HEK293 (cell line): ENCODE data around the gene IRX1.

Source experiments
- CTCF ChIA-PET: fragments of 350-600 bp; formaldehyde crosslinking; extraction: SDS; loops from one replicate; lab custom pipeline; 2021; ENCODE audit warnings: antibody characterized with exemption; lab: Yijun Ruan, JAX
- POLR2A ChIA-PET: fragments of 300-600 bp; formaldehyde crosslinking; extraction: SDS; loops from one replicate; lab custom pipeline; 2020; ENCODE audit warnings: antibody characterized with exemption, inconsistent platforms; lab: Yijun Ruan, JAX
- H3K27ac ChIP-seq: fragments of 200-500 bp; sonication (Bioruptor generic); 2 replicates; pipeline ENCODE4 v1.5.1; 2014; ENCODE audit warnings: low read depth, low read length, control low read depth, inconsistent platforms; ENCODE audit errors: extremely low read depth
- H3K36me3 ChIP-seq, 2 experiments: fragments of 200-500 bp in 1 of 2; sonication (Bioruptor generic) in 1 of 2; 1 replicate in 1 of 2; 2 replicates in 1 of 2; pipeline ENCODE4 v1.5.1; 2014 to 2017; ENCODE audit warnings: inconsistent platforms in 2 of 2, low read length in 2 of 2; ENCODE audit not compliant: control insufficient read depth in 2 of 2, insufficient read depth in 1 of 2
- H3K4me1 ChIP-seq: fragments of 200-500 bp; sonication (Bioruptor generic); 2 replicates; pipeline ENCODE4 v1.5.1; 2014; ENCODE audit warnings: mild to moderate bottlenecking, low read length, inconsistent platforms; ENCODE audit not compliant: control insufficient read depth, insufficient read depth
- H3K4me3 ChIP-seq: 2 replicates; pipeline ENCODE4 v1.5.1; 2011; ENCODE audit warnings: low read depth, mild to moderate bottlenecking, control low read depth, low read length, moderate library complexity
- H3K9me3 ChIP-seq: fragments of 200-500 bp; sonication (Bioruptor generic); 2 replicates; pipeline ENCODE4 v1.5.1; 2014; ENCODE audit warnings: low read depth, low read length, inconsistent platforms; ENCODE audit not compliant: control insufficient read depth, insufficient read depth
- EGR2 ChIP-seq: fragments of 450-650 bp; formaldehyde crosslinking; IDR thresholded peaks from 2 replicates; pipeline ENCODE4 v1.5.1; 2016; ENCODE audit warnings: low read depth, missing biosample characterization, missing genetic modification characterization
- FEZF1 ChIP-seq: fragments of 450-650 bp; formaldehyde crosslinking; IDR thresholded peaks from 2 replicates; pipeline ENCODE4 v1.5.1; 2016; ENCODE audit warnings: missing biosample characterization, missing genetic modification characterization
- HOXA7 ChIP-seq: sonication (generic); formaldehyde crosslinking; IDR thresholded peaks from 2 replicates; pipeline ENCODE4 v1.8.1; 2022; ENCODE audit warnings: missing genetic modification reagents, borderline replicate concordance
- HOXD13 ChIP-seq: sonication (generic); formaldehyde crosslinking; IDR thresholded peaks from 2 replicates; pipeline ENCODE4 v1.8.0; 2022; ENCODE audit warnings: missing genetic modification reagents, borderline replicate concordance
- MYNN ChIP-seq: fragments of 450-650 bp; formaldehyde crosslinking; IDR thresholded peaks from 2 replicates; pipeline ENCODE4 v1.5.1; 2016; ENCODE audit warnings: missing biosample characterization, missing genetic modification characterization, borderline replicate concordance
- PATZ1 ChIP-seq: fragments of 450-650 bp; formaldehyde crosslinking; IDR thresholded peaks from 2 replicates; pipeline ENCODE4 v1.5.1; 2016; ENCODE audit warnings: missing biosample characterization, missing genetic modification characterization
- SETDB1 ChIP-seq: IDR thresholded peaks from one replicate; pipeline ENCODE4 v1.6.1; 2017; ENCODE audit warnings: mild to moderate bottlenecking, low read length, moderate library complexity, mixed read lengths; ENCODE audit not compliant: insufficient read length
- SP3 ChIP-seq: fragments of 450-650 bp; formaldehyde crosslinking; IDR thresholded peaks from 2 replicates; pipeline ENCODE4 v1.5.1; 2016; ENCODE audit warnings: missing biosample characterization, missing genetic modification characterization
- YY2 ChIP-seq: fragments of 450-650 bp; formaldehyde crosslinking; IDR thresholded peaks from 2 replicates; pipeline ENCODE4 v1.5.1; 2016; ENCODE audit warnings: missing biosample characterization, missing genetic modification characterization
- ZFP69B ChIP-seq: fragments of 450-650 bp; formaldehyde crosslinking; IDR thresholded peaks from 2 replicates; pipeline ENCODE4 v1.5.1; 2016; ENCODE audit warnings: missing biosample characterization, missing genetic modification characterization
- ZNF121 ChIP-seq: fragments of 450-650 bp; formaldehyde crosslinking; IDR thresholded peaks from 2 replicates; pipeline ENCODE4 v1.5.1; 2016; ENCODE audit warnings: missing biosample characterization, missing genetic modification characterization
- ZNF16 ChIP-seq: fragments of 450-650 bp; formaldehyde crosslinking; IDR thresholded peaks from 2 replicates; pipeline ENCODE4 v1.5.1; 2016; ENCODE audit warnings: low read depth, missing biosample characterization, missing genetic modification characterization
- ZNF19 ChIP-seq: fragments of 450-650 bp; formaldehyde crosslinking; IDR thresholded peaks from 2 replicates; pipeline ENCODE4; 2016; ENCODE audit warnings: missing biosample characterization, missing genetic modification characterization, low read depth
- ZNF211 ChIP-seq: fragments of 450-650 bp; formaldehyde crosslinking; IDR thresholded peaks from 2 replicates; pipeline ENCODE4 v1.5.1; 2016; ENCODE audit warnings: low read depth, missing biosample characterization, missing genetic modification characterization
- ZNF23 ChIP-seq: fragments of 450-650 bp; formaldehyde crosslinking; IDR thresholded peaks from 2 replicates; pipeline ENCODE4 v1.5.1; 2016; ENCODE audit warnings: missing biosample characterization, missing genetic modification characterization, borderline replicate concordance
- ZNF292 ChIP-seq: fragments of 450-650 bp; formaldehyde crosslinking; IDR thresholded peaks from 2 replicates; pipeline ENCODE4 v1.5.1; 2016; ENCODE audit warnings: low read depth, missing biosample characterization, missing genetic modification characterization, borderline replicate concordance
- ZNF341 ChIP-seq: fragments of 450-650 bp; formaldehyde crosslinking; IDR thresholded peaks from 2 replicates; pipeline ENCODE4; 2016; ENCODE audit warnings: low read depth, missing biosample characterization, missing genetic modification characterization
- ZNF37A ChIP-seq: fragments of 450-650 bp; IDR thresholded peaks from 2 replicates; pipeline ENCODE4 v1.5.1; 2018; ENCODE audit warnings: missing biosample characterization, missing genetic modification characterization
- ZNF544 ChIP-seq: fragments of 450-650 bp; formaldehyde crosslinking; IDR thresholded peaks from 2 replicates; pipeline ENCODE4 v1.5.0; 2017; ENCODE audit warnings: missing biosample characterization, missing genetic modification characterization
- ZNF548 ChIP-seq: fragments of 450-650 bp; formaldehyde crosslinking; IDR thresholded peaks from 2 replicates; pipeline ENCODE4 v1.5.1; 2016; ENCODE audit warnings: missing biosample characterization, missing genetic modification characterization
- ZNF624 ChIP-seq: fragments of 450-650 bp; formaldehyde crosslinking; IDR thresholded peaks from 2 replicates; pipeline ENCODE4 v1.5.1; 2017; ENCODE audit warnings: missing biosample characterization, missing genetic modification characterization
- ZNF629 ChIP-seq: fragments of 450-650 bp; formaldehyde crosslinking; IDR thresholded peaks from 2 replicates; pipeline ENCODE4 v1.5.1; 2017; ENCODE audit warnings: missing biosample characterization, missing genetic modification characterization
- ZNF658 ChIP-seq: fragments of 450-650 bp; formaldehyde crosslinking; IDR thresholded peaks from 2 replicates; pipeline ENCODE4; 2016; ENCODE audit warnings: missing biosample characterization, missing genetic modification characterization
- ZNF664 ChIP-seq: fragments of 450-650 bp; formaldehyde crosslinking; IDR thresholded peaks from 2 replicates; pipeline ENCODE4 v1.5.1; 2016; ENCODE audit warnings: missing biosample characterization, missing genetic modification characterization
- ZNF792 ChIP-seq: fragments of 450-650 bp; formaldehyde crosslinking; IDR thresholded peaks from 2 replicates; pipeline ENCODE4 v1.5.1; 2016; ENCODE audit warnings: missing biosample characterization, missing genetic modification characterization
- TF ChIP-seq, protein P1 (sequence below): IDR thresholded peaks from 2 replicates; pipeline ENCODE4 v1.6.1; 2011; ENCODE audit warnings: mild to moderate bottlenecking, low read depth, low read length, borderline replicate concordance
- TF ChIP-seq, protein P2 (sequence below): fragments of 450-650 bp; formaldehyde crosslinking; IDR thresholded peaks from 2 replicates; pipeline ENCODE4 v1.5.1; 2016; ENCODE audit warnings: missing biosample characterization, missing genetic modification characterization
- TF ChIP-seq, protein P3 (sequence below): fragments of 450-650 bp; formaldehyde crosslinking; IDR thresholded peaks from 2 replicates; pipeline ENCODE4 v1.5.1; 2016; ENCODE audit warnings: missing biosample characterization, missing genetic modification characterization

Gene IRX1

DNA sequence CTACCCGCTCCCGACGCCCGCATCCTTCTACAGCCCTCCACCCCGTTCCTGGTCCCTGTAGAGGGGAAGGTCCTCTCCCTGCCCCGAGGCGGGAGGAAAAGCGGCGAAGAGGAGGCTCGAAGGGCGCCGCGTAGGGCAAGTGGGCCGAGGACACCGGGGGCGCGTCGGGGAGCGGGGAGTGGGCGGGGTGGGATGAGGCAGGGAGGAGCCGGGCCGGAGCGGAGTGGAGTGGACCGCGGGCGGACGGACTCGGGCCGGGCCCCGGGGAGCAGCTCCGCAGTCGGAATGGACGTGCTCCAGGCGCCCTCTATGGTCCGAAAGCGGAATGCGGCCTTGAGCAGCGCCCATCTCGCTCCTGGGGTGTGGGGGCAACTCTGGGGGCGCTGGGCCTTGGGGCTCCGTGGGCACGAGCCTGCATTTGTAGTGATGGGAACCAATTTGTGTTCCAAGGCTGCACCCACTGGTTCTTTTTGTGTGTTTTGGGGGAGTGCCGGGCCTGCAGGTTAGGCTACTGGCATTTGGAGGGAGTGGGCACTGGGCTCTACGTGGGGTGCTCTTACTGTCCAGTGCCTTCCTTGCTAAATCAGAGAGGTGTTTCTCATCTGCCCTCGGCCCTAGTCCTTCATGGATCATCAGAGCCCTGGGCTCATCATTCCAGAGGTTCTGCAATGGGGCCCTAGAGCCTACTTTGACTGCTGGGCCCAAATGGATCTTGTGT lies 7.3 kb downstream of the IRX1 start (continued):
- TF ChIP-seq ZNF544 (tag by site-specific recombination): no peak
- no peak for TF ChIP-seq ZNF211 (tag by site-specific recombination)
- TF ChIP-seq ZNF23 (tag by site-specific recombination): no peak
- TF ChIP-seq ZNF664 (tag by site-specific recombination): no peak

DNA sequence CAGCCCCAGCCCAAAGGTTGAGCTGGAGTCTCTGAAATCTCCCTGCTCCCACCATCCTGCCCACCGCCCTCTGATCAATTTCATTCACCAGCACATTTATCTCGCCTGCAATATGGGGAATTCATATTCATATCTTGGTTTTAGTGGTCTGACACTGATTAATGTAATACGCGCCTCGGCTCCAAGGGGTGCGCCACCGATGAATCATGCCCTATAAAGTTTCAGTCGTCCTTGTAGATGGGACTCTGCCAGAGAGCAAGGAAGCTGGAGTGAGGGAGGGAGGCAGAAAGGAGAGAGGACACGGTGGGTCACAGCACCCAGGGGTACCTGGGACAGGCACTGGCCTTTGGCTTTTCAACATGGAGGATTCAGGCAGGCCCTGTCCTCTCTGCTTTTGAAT lies 8.9 kb downstream of the IRX1 start:
- CTCF ChIA-PET: no interaction called here
- Histone ChIP-seq H3K4me1 (no peaks in the 10 kb centered on the region), H3K36me3 (no peaks in the 10 kb centered on the region)
- TF ChIP-seq ZNF121 (no peak), SETDB1 (no peak), ZNF629 (tag by site-specific recombination) (no peak), ZNF19 (tag by site-specific recombination) (no peak), FEZF1 (tag by site-specific recombination) (no peak), ZNF292 (no peak), ZFP69B (tag by site-specific recombination) (no peak), ZNF658 (tag by site-specific recombination) (no peak), HOXA7 (CRISPR knock-in tag) (no peak), HOXD13 (CRISPR knock-in tag) (no peak)
- TF ChIP-seq, protein P1, sequence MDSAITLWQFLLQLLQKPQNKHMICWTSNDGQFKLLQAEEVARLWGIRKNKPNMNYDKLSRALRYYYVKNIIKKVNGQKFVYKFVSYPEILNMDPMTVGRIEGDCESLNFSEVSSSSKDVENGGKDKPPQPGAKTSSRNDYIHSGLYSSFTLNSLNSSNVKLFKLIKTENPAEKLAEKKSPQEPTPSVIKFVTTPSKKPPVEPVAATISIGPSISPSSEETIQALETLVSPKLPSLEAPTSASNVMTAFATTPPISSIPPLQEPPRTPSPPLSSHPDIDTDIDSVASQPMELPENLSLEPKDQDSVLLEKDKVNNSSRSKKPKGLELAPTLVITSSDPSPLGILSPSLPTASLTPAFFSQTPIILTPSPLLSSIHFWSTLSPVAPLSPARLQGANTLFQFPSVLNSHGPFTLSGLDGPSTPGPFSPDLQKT: no peak
- TF ChIP-seq, all 188 proteins: peak for 0
- H3K4me3 ChIP-seq: no peak overlapping the region
- POLR2A ChIA-PET: no interaction called here
- H3K27ac ChIP-seq: no peak overlapping the region
- no peaks in the 10 kb centered on the region for H3K9me3 ChIP-seq

- Histone ChIP-seq H3K9me3 (no peaks in the 10 kb centered on the region), H3K36me3 (no peaks in the 10 kb centered on the region), H3K4me1 (no peaks in the 10 kb centered on the region), H3K27ac (no peak overlapping the region), H3K4me3 (no peak overlapping the region)
- ChIA-PET POLR2A (no interaction called here), CTCF (no interaction called here)
- TF ChIP-seq, protein P2, sequence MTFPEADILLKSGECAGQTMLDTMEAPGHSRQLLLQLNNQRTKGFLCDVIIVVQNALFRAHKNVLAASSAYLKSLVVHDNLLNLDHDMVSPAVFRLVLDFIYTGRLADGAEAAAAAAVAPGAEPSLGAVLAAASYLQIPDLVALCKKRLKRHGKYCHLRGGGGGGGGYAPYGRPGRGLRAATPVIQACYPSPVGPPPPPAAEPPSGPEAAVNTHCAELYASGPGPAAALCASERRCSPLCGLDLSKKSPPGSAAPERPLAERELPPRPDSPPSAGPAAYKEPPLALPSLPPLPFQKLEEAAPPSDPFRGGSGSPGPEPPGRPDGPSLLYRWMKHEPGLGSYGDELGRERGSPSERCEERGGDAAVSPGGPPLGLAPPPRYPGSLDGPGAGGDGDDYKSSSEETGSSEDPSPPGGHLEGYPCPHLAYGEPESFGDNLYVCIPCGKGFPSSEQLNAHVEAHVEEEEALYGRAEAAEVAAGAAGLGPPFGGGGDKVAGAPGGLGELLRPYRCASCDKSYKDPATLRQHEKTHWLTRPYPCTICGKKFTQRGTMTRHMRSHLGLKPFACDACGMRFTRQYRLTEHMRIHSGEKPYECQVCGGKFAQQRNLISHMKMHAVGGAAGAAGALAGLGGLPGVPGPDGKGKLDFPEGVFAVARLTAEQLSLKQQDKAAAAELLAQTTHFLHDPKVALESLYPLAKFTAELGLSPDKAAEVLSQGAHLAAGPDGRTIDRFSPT (tag by site-specific recombination): no peak
- TF ChIP-seq, protein P3, sequence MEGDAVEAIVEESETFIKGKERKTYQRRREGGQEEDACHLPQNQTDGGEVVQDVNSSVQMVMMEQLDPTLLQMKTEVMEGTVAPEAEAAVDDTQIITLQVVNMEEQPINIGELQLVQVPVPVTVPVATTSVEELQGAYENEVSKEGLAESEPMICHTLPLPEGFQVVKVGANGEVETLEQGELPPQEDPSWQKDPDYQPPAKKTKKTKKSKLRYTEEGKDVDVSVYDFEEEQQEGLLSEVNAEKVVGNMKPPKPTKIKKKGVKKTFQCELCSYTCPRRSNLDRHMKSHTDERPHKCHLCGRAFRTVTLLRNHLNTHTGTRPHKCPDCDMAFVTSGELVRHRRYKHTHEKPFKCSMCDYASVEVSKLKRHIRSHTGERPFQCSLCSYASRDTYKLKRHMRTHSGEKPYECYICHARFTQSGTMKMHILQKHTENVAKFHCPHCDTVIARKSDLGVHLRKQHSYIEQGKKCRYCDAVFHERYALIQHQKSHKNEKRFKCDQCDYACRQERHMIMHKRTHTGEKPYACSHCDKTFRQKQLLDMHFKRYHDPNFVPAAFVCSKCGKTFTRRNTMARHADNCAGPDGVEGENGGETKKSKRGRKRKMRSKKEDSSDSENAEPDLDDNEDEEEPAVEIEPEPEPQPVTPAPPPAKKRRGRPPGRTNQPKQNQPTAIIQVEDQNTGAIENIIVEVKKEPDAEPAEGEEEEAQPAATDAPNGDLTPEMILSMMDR: no peak
- TF ChIP-seq MYNN (no peak), ZNF624 (tag by site-specific recombination) (no peak), ZNF37A (no peak), ZNF664 (tag by site-specific recombination) (no peak), ZNF548 (tag by site-specific recombination) (no peak), PATZ1 (no peak), ZNF341 (tag by site-specific recombination) (no peak), ZNF16 (tag by site-specific recombination) (no peak), ZNF211 (tag by site-specific recombination) (no peak), SP3 (tag by site-specific recombination) (no peak), ZNF792 (tag by site-specific recombination) (no peak), YY2 (tag by site-specific recombination) (no peak), EGR2 (no peak)
Measured at GRCh38 chr5:3605298-3606010, 9.8 kb downstream of the IRX1 start.
